K562 (cell line): Measurements from ENCODE around the gene HBP1. TPM values are rescaled to one million over a fixed set of nuclear protein-coding genes. Genes with fewer than 3 reads are reported as not detected.

ENCODE experiments used
- ATAC-seq: fragments of 200-7000 bp; cut with Tn5 transposase; 3 replicates; pipeline ENCODE4 v1.9.1; 2020; ENCODE audit warnings: moderate library complexity
- BruUV-seq: library from RNA; stranded (reverse); fragments of 400-500 nt; replicated peaks from 2 replicates; lab custom pipeline; 2021; lab: Mats Ljungman, UMichigan
- CTCF ChIA-PET: fragments of 300-600 bp; formaldehyde crosslinking; extraction: SDS; loops from one replicate; lab custom pipeline; 2021; ENCODE audit warnings: low intra/inter-chr PET ratio; lab: Yijun Ruan, JAX
- POLR2A ChIA-PET: fragments of 300-600, 350-650 bp; sonication (Branson Sonifier 250); formaldehyde crosslinking; extraction: SDS; loops from one replicate; lab custom pipeline; 2021; ENCODE audit warnings: antibody characterized with exemption, inconsistent platforms; lab: Yijun Ruan, JAX
- DNase-seq, 4 experiments: peaks; one replicate each; pipeline versions ENCODE4 v3.0.0 to v3.0.0-alpha.2; 2011 to 2018; ENCODE audit warnings: low spot score in 3 of 4, mixed read lengths in 3 of 4; ENCODE audit errors: extremely low read depth in 1 of 4
- FAIRE-seq: peaks from 2 replicates; lab custom pipeline; 2011; peaks lifted over from hg19 to GRCh38; lab: Jason Lieb, UNC
- H2AFZ ChIP-seq: 2 replicates; pipeline ENCODE4 v1.6.0; 2011; ENCODE audit warnings: low read depth, low read length, control low read depth, inconsistent platforms
- H3K27ac ChIP-seq: fragments of 200-600 bp; 3 replicates; pipeline ENCODE4 v1.8.0; 2011; ENCODE audit warnings: low read depth, mild to moderate bottlenecking, control low read depth, inconsistent platforms, low read length, moderate library complexity, mixed read lengths; ENCODE audit errors: extremely low read depth
- H3K27me3 ChIP-seq, 2 experiments: fragments of 300-600 bp in 1 of 2; 2 replicates in 1 of 2; 3 replicates in 1 of 2; pipeline versions ENCODE4 v1.6.0 to v1.8.0; 2011; ENCODE audit warnings: inconsistent platforms in 2 of 2, low read length in 2 of 2, mild to moderate bottlenecking in 1 of 2, mixed read lengths in 1 of 2, moderate library complexity in 1 of 2; ENCODE audit not compliant: control insufficient read depth in 2 of 2, insufficient read depth in 2 of 2
- H3K36me3 ChIP-seq: fragments of 300-600 bp; 3 replicates; pipeline ENCODE4 v1.8.0; 2011; ENCODE audit warnings: mild to moderate bottlenecking, low read length, inconsistent platforms; ENCODE audit not compliant: control insufficient read depth, insufficient read depth
- H3K4me1 ChIP-seq, 2 experiments: fragments of 200-600 bp in 1 of 2; replicated peaks in 1 of 2; 2 replicates in 1 of 2; 3 replicates in 1 of 2; pipeline versions ENCODE4 v1.5.1 to v1.8.0; 2011; ENCODE audit warnings: inconsistent platforms in 2 of 2, low read length in 2 of 2, mild to moderate bottlenecking in 1 of 2, mixed read lengths in 1 of 2, moderate library complexity in 1 of 2; ENCODE audit not compliant: control insufficient read depth in 2 of 2, insufficient read depth in 2 of 2
- H3K4me2 ChIP-seq: 2 replicates; pipeline ENCODE4 v1.6.1; 2011; ENCODE audit warnings: low read length, control low read depth, inconsistent platforms, mixed read lengths; ENCODE audit not compliant: insufficient read depth
- H3K4me3 ChIP-seq: fragments of 200-600 bp; sonication (generic), shearing (Covaris generic); 2 replicates; pipeline ENCODE4 v1.5.1; 2016; ENCODE audit warnings: control low read depth, inconsistent platforms
- H3K79me2 ChIP-seq: fragments of 200-600 bp; 3 replicates; pipeline ENCODE4 v1.8.0; 2011; ENCODE audit warnings: low read length, inconsistent platforms; ENCODE audit not compliant: control insufficient read depth, insufficient read depth
- H3K9ac ChIP-seq, 2 experiments: 2 replicates each; pipeline versions ENCODE4 v1.6.0 to v1.6.1; 2011; ENCODE audit warnings: low read depth in 2 of 2, low read length in 2 of 2, control low read depth in 1 of 2, inconsistent platforms in 1 of 2, mild to moderate bottlenecking in 1 of 2, mixed read lengths in 1 of 2; ENCODE audit not compliant: insufficient read depth in 1 of 2
- H3K9me1 ChIP-seq: one replicate; pipeline ENCODE4 v1.6.0; 2011; ENCODE audit warnings: inconsistent platforms, mild to moderate bottlenecking, low read length, moderate library complexity; ENCODE audit not compliant: control insufficient read depth, insufficient read depth
- H3K9me3 ChIP-seq: replicated peaks from 2 replicates; pipeline ENCODE4 v1.5.1; 2011; ENCODE audit warnings: low read depth, low read length, inconsistent platforms; ENCODE audit not compliant: control insufficient read depth, insufficient read depth
- H4K20me1 ChIP-seq: replicated peaks from 2 replicates; pipeline ENCODE4 v1.6.1; 2011; ENCODE audit warnings: low read length, inconsistent platforms, mixed read lengths; ENCODE audit not compliant: control insufficient read depth, insufficient read depth
- FOXP1 ChIP-seq: sonication (generic); formaldehyde crosslinking; IDR thresholded peaks from 2 replicates; pipeline ENCODE4 v1.8.0; 2022; ENCODE audit warnings: mild to moderate bottlenecking, missing genetic modification reagents
- HDAC2 ChIP-seq: fragments of 450-650 bp; IDR thresholded peaks from 2 replicates; pipeline ENCODE4 v1.6.1; 2016; ENCODE audit warnings: mild to moderate bottlenecking
- HDAC3 ChIP-seq: fragments of 450-650 bp; IDR thresholded peaks from 2 replicates; pipeline ENCODE4 v1.6.1; 2018; ENCODE audit warnings: borderline replicate concordance, mild to moderate bottlenecking, moderate library complexity; ENCODE audit not compliant: partially characterized antibody
- HMG20A ChIP-seq: fragments of 450-650 bp; formaldehyde crosslinking; conservative IDR thresholded peaks from 2 replicates; pipeline ENCODE4 v1.4.0; 2020; ENCODE audit warnings: mild to moderate bottlenecking, mixed read lengths
- KDM1A ChIP-seq, 2 experiments: fragments of 450-650 bp; IDR thresholded peaks; 2 replicates each; pipeline ENCODE4 v1.6.1; 2016; ENCODE audit warnings: mild to moderate bottlenecking in 2 of 2
- PHB2 ChIP-seq: fragments of 450-650 bp; IDR thresholded peaks from 2 replicates; pipeline ENCODE4 v1.6.1; 2017; ENCODE audit warnings: low read depth
- RFX1 ChIP-seq: fragments of 450-650 bp; IDR thresholded peaks from 2 replicates; pipeline ENCODE4 v1.6.1; 2016; ENCODE audit warnings: mild to moderate bottlenecking, moderate library complexity
- RUNX1 ChIP-seq: sonication (generic); IDR thresholded peaks from 2 replicates; pipeline ENCODE4 v1.6.1; 2016; ENCODE audit warnings: antibody characterized with exemption, low read depth
- SMAD3 ChIP-seq: fragments of 450-650 bp; formaldehyde crosslinking; conservative IDR thresholded peaks from 2 replicates; pipeline ENCODE4 v1.4.0; 2020; ENCODE audit warnings: mild to moderate bottlenecking
- SUPT5H ChIP-seq: fragments of 450-650 bp; IDR thresholded peaks from 2 replicates; pipeline ENCODE4 v1.6.1; 2016
- ZNF134 ChIP-seq: fragments of 250-450 bp; sonication (Bioruptor Pico); conservative IDR thresholded peaks from 2 replicates; pipeline ENCODE4 v1.4.0; 2020
- ZZZ3 ChIP-seq: fragments of 450-650 bp; IDR thresholded peaks from 2 replicates; pipeline ENCODE4 v1.6.1; 2016; ENCODE audit warnings: antibody characterized with exemption, mild to moderate bottlenecking, moderate library complexity
- WGBS: fragments of 100-300 bp; shearing (Covaris generic); methylation state at CpG from one replicate; pipeline ENCODE4 v1.1.6; 2016; ENCODE audit warnings: low coverage, mixed read lengths; ENCODE audit not compliant: insufficient coverage; ENCODE audit errors: missing lambda C conversion rate; 5-methylcytosine and 5-hydroxymethylcytosine counted together
- in situ Hi-C: fragments of 300-500 bp; cut with MboI; formaldehyde crosslinking; loops from 4 replicates; pipeline ENCODE4 v1.15.0; 2018; ENCODE audit warnings: inconsistent platforms, mixed read lengths
- intact Hi-C: fragments of 100-400 bp; cut with micrococcal nuclease; formaldehyde crosslinking; loops from 2 replicates; pipeline ENCODE4 v1.14.2; 2022
- polyA plus RNA-seq, 8 experiments: library from polyadenylated mRNA; depleted of rRNA in 4 of 8; stranded (reverse) in 5 of 8; unstranded in 3 of 8; fragments of >200 nt; fragmentation: Nextera tagmentation in 2 of 8; fragmentation: Illumina TruSeq in 1 of 8; extraction: Ambion mirVana in 2 of 8; extraction: Trizol in 1 of 8; gene quantifications; 2 replicates each; pipeline versions ENCODE4 v1.2.1 to v1.2.3, GENCODE V29; 2011 to 2014; ENCODE audit warnings: inconsistent platforms in 1 of 8, missing spikeins in 1 of 8
- total RNA-seq, 7 experiments: library from RNA; depleted of rRNA in 6 of 7; stranded (reverse); fragments of >200 nt in 6 of 7; fragmentation: Illumina TruSeq in 2 of 7; extraction: Trizol in 2 of 7; gene quantifications; 2 replicates each; pipeline versions ENCODE4 v1.2.1 to v1.2.3, GENCODE V29; 2011 to 2021; ENCODE audit warnings: low replicate concordance in 1 of 7
- TF ChIP-seq, protein P1 (sequence below): fragments of 150-350 bp; IDR thresholded peaks from 2 replicates; pipeline ENCODE4 v1.6.1; 2014; ENCODE audit warnings: low read depth, mild to moderate bottlenecking, low read length, borderline replicate concordance

HBP1 gene
- total and polyA plus RNA-seq, 9 of the 15 experiments (the other 6 are each of a cell fraction or from before 2014, with no cell fraction given) = 18.7 to 59.9 (median 27.0) TPM

GRCh38 chr7:107147464-107148393 lies 21.1 kb upstream of the HBP1 start:
- ChIA-PET POLR2A (interaction anchor here (0.6 to 3.2 kb wide), 12 partner anchors 9 to 203 kb away, joined by 3 to 14 read pairs (median 4); partner anchors contain the start of gene HBP1), CTCF (interaction anchor here (0.6 to 8.0 kb wide), 7 partner anchors 12 to 727 kb away, joined by 3 to 188 read pairs (median 4); no protein-coding TSS in a partner anchor)
- Histone ChIP-seq H3K4me3 (no peak overlapping the region), H3K4me2 (no peak overlapping the region), H3K9me3 (no peaks in the 10 kb centered on the region), H3K9me1 (no peaks in the 10 kb centered on the region), H3K36me3 (peaks cover 75% of the 10 kb centered on the region), H2AFZ (no peak overlapping the region), H3K9ac (no peak overlapping the region), H3K27ac (peak overlapping the region; percentile 3; the same call in 1 of the 3 replicates), H4K20me1 (0 out of 2 replicates have a peak, but pooled peaks cover 3% of the 10 kb centered on the region), H3K79me2 (peaks cover 7% of the 10 kb centered on the region; the same call in 2 of the 3 replicates), H3K4me1 (no peaks in the 10 kb centered on the region), H3K27me3 (no peaks in the 10 kb centered on the region)
- peak; percentile 87 for ATAC-seq
- intact Hi-C loops = loop anchor here (2.0 to 5.0 kb wide), 2 partner anchors 100 to 355 kb away; no protein-coding TSS in a partner anchor
- peak; percentile 81 for FAIRE-seq
- in situ Hi-C loops = loop anchor here (5.0 kb wide), 3 partner anchors 100 to 355 kb away; no protein-coding TSS in a partner anchor
- DNase-seq = peak; percentile 42 to 72 (median 52)
- 53% methylated on average over 3 of the region's 3 CpGs for WGBS
- no TSS peak for BruUV-seq
- TF ChIP-seq FOXP1 (CRISPR knock-in tag) (no peak), RFX1 (0 out of 2 replicates have a peak, but pooled peaks have one; percentile 9), RUNX1 (no peak), HDAC2 (peak; percentile 39; the same call in 1 of the 2 replicates), HDAC3 (peak; percentile 14), SMAD3 (CRISPR knock-in tag) (0 out of 2 replicates have a peak, but pooled peaks have one; percentile 31), SUPT5H (no peak), HMG20A (CRISPR knock-in tag) (0 out of 2 replicates have a peak, but pooled peaks have one; percentile 39), PHB2 (no peak), ZNF134 (CRISPR knock-in tag) (0 out of 2 replicates have a peak, but pooled peaks have one; percentile 28), ZZZ3 (peak; percentile 61; the same call in 1 of the 2 replicates), KDM1A (IDR thresholded peaks at IDR 0.05) (peak; percentile 68 to 71)
- TF ChIP-seq, protein P1, sequence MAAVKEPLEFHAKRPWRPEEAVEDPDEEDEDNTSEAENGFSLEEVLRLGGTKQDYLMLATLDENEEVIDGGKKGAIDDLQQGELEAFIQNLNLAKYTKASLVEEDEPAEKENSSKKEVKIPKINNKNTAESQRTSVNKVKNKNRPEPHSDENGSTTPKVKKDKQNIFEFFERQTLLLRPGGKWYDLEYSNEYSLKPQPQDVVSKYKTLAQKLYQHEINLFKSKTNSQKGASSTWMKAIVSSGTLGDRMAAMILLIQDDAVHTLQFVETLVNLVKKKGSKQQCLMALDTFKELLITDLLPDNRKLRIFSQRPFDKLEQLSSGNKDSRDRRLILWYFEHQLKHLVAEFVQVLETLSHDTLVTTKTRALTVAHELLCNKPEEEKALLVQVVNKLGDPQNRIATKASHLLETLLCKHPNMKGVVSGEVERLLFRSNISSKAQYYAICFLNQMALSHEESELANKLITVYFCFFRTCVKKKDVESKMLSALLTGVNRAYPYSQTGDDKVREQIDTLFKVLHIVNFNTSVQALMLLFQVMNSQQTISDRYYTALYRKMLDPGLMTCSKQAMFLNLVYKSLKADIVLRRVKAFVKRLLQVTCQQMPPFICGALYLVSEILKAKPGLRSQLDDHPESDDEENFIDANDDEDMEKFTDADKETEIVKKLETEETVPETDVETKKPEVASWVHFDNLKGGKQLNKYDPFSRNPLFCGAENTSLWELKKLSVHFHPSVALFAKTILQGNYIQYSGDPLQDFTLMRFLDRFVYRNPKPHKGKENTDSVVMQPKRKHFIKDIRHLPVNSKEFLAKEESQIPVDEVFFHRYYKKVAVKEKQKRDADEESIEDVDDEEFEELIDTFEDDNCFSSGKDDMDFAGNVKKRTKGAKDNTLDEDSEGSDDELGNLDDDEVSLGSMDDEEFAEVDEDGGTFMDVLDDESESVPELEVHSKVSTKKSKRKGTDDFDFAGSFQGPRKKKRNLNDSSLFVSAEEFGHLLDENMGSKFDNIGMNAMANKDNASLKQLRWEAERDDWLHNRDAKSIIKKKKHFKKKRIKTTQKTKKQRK = no peak
